ENCODE measurements around the gene SLC29A1. TPM values are rescaled to one million over a fixed set of nuclear protein-coding genes. Genes with fewer than 3 reads are reported as not detected.

The SLC29A1 gene
- total and polyA plus RNA-seq, 2 donors (not counting 3 experiments of a cell fraction or from before 2014, with no cell fraction given), result 202 to 539 TPM

GRCh38 chr6:44217332-44218143 is 5.9 kb upstream of the SLC29A1 start:
- FAIRE-seq (no peak), DNase-seq (ENCODE audit: low read depth, low spot score) (no peak)
- ChIA-PET POLR2A (no interaction called here), CTCF (interaction anchor here (1.8 to 9.2 kb wide), 2 partner anchors 41 to 44 kb away, joined by 5 to 84 read pairs; no protein-coding TSS in a partner anchor)
- Histone ChIP-seq H3K9ac (replicated peaks; ENCODE audit: extremely low read depth, insufficient read depth, low read length) (no peak overlapping the region), H2AFZ (ENCODE audit: low read depth, low read length) (no peak overlapping the region), H3K4me2 (ENCODE audit: insufficient read depth, low read length) (no peak overlapping the region), H3K27me3 (ENCODE audit: control insufficient read depth in 2 of 2, insufficient read depth in 2 of 2, low read length in 2 of 2) (no peaks in the 10 kb centered on the region), H3K9me3 (replicated peaks; ENCODE audit: control insufficient read depth, insufficient read depth, low read length) (no peaks in the 10 kb centered on the region), H3K4me1 (ENCODE audit: control insufficient read depth, extremely low read depth, insufficient read depth, low read length) (peaks cover 36% of the 10 kb centered on the region), H3K4me3 (replicated peaks in 1 of 3; ENCODE audit: insufficient read depth in 1 of 3, low read depth in 1 of 3, low read length in 3 of 3) (no peak overlapping the region), H3K79me2 (ENCODE audit: control insufficient read depth, insufficient read depth, low read length) (peaks cover 17% of the 10 kb centered on the region), H3K27ac (ENCODE audit: insufficient read depth, low read depth, low read length) (no peak overlapping the region), H4K20me1 (replicated peaks; ENCODE audit: control insufficient read depth, extremely low read depth, insufficient read depth, low read length) (no peaks in the 10 kb centered on the region), H3K9me1 (replicated peaks; ENCODE audit: control insufficient read depth, extremely low read depth, insufficient read depth, low read length) (no peaks in the 10 kb centered on the region), H3K36me3 (ENCODE audit: control insufficient read depth in 2 of 2, extremely low read depth in 1 of 2, insufficient read depth in 2 of 2, low read length in 2 of 2) (no peaks in the 10 kb centered on the region)
- dilution Hi-C loops (cut with MboI; ENCODE audit: extremely low pct_ligation_motif_present, low sequenced_read_pairs), result no loop called here
- no TSS peak for BruUV-seq (replicated peaks)
- intact Hi-C loops (cut with micrococcal nuclease), result no loop called here
- TF ChIP-seq CTCF (IDR thresholded peaks at IDR 0.05; ENCODE audit: extremely low read depth in 1 of 2, insufficient read depth in 1 of 2, low read depth in 1 of 2, low read length in 2 of 2) (no peak), POLR2A (IDR thresholded peaks at IDR 0.05; ENCODE audit: low read depth, low read length) (no peak), FOS (IDR thresholded peaks at IDR 0.05; ENCODE audit: borderline replicate concordance, insufficient read depth, low read length) (no peak), POLR2AphosphoS5 (IDR thresholded peaks at IDR 0.05; ENCODE audit: insufficient read depth, low read depth, low read length) (no peak), JUN (IDR thresholded peaks at IDR 0.05; ENCODE audit: borderline replicate concordance, insufficient read depth, insufficient read length, low read depth) (no peak), MYC (IDR thresholded peaks at IDR 0.05; ENCODE audit: low read depth, low read length) (no peak), GATA2 (IDR thresholded peaks at IDR 0.05; ENCODE audit: insufficient read depth, insufficient read length, low read depth, low read length) (no peak), EZH2 (IDR thresholded peaks at IDR 0.05; ENCODE audit: borderline replicate concordance, low read depth, low read length, severe bottlenecking) (no peak), MAX (IDR thresholded peaks at IDR 0.05; ENCODE audit: insufficient read depth, insufficient read length) (no peak)
